SK-N-SH treated with all-trans-retinoic acid at 6 μM for 48 hours (cell line): ENCODE data around the gene TSPAN15.

Experiments
- ATAC-seq: fragments of 200-7000 bp; cut with Tn5 transposase; 3 replicates; pipeline ENCODE4 v1.9.1; 2020; ENCODE audit warnings: mild to moderate bottlenecking, moderate library complexity
- ARNTL ChIP-seq: fragments of 450-650 bp; formaldehyde crosslinking; IDR thresholded peaks from 2 replicates; pipeline ENCODE4 v1.5.0; 2020; ENCODE audit warnings: low read depth, mild to moderate bottlenecking, moderate library complexity, borderline replicate concordance
- CSDC2 ChIP-seq: fragments of 250-450 bp; sonication (Bioruptor Pico); IDR thresholded peaks from 2 replicates; pipeline ENCODE4 v1.5.0; 2020; ENCODE audit warnings: mild to moderate bottlenecking, moderate library complexity
- ESRRG ChIP-seq: fragments of 250-450 bp; sonication (Bioruptor Pico); IDR thresholded peaks from 2 replicates; pipeline ENCODE4 v1.6.1; 2021; ENCODE audit warnings: mild to moderate bottlenecking
- GLIS3 ChIP-seq: fragments of 250-450 bp; sonication (Bioruptor Pico); IDR thresholded peaks from 2 replicates; pipeline ENCODE4 v1.5.0; 2020; ENCODE audit warnings: mild to moderate bottlenecking, moderate library complexity
- ISL1 ChIP-seq: fragments of 250-450 bp; sonication (Bioruptor Pico); IDR thresholded peaks from 2 replicates; pipeline ENCODE4 v2.1.2; 2022; ENCODE audit warnings: mild to moderate bottlenecking, moderate library complexity
- OSR1 ChIP-seq: fragments of 250-450 bp; sonication (Bioruptor Pico); IDR thresholded peaks from 2 replicates; pipeline ENCODE4 v1.8.0; 2022; ENCODE audit warnings: moderate library complexity, mild to moderate bottlenecking, inconsistent platforms
- PPARA ChIP-seq: fragments of 250-450 bp; sonication (Bioruptor Pico); IDR thresholded peaks from 2 replicates; pipeline ENCODE4 v1.5.0; 2020; ENCODE audit warnings: mild to moderate bottlenecking, borderline replicate concordance
- RARB ChIP-seq: fragments of 250-450 bp; sonication (Bioruptor Pico); IDR thresholded peaks from 2 replicates; pipeline ENCODE4 v1.8.0; 2021; ENCODE audit warnings: mild to moderate bottlenecking, moderate library complexity
- SNAI2 ChIP-seq: fragments of 250-450 bp; sonication (Bioruptor Pico); IDR thresholded peaks from 2 replicates; pipeline ENCODE4 v1.5.0; 2020; ENCODE audit warnings: mild to moderate bottlenecking, moderate library complexity
- TCF4 ChIP-seq: fragments of 250-450 bp; sonication (Bioruptor Pico); IDR thresholded peaks from 2 replicates; pipeline ENCODE4 v1.8.0; 2021; ENCODE audit warnings: mild to moderate bottlenecking, moderate library complexity, borderline replicate concordance
- ZC3H10 ChIP-seq: fragments of 250-450 bp; sonication (Bioruptor Pico); IDR thresholded peaks from 2 replicates; pipeline ENCODE4 v1.5.1; 2021; ENCODE audit warnings: mild to moderate bottlenecking, moderate library complexity
- ZFP30 ChIP-seq: fragments of 450-650 bp; formaldehyde crosslinking; IDR thresholded peaks from 2 replicates; pipeline ENCODE4 v1.5.0; 2022; ENCODE audit warnings: mild to moderate bottlenecking, moderate library complexity
- ZNF565 ChIP-seq: fragments of 450-650 bp; formaldehyde crosslinking; conservative IDR thresholded peaks from 2 replicates; pipeline ENCODE4 v1.5.0; 2020; ENCODE audit warnings: low read depth, mild to moderate bottlenecking, moderate library complexity
- ZNF8 ChIP-seq: fragments of 450-650 bp; formaldehyde crosslinking; IDR thresholded peaks from 2 replicates; pipeline ENCODE4 v1.5.0; 2020; ENCODE audit warnings: mild to moderate bottlenecking, moderate library complexity
- TF ChIP-seq, protein P1 (sequence below): fragments of 250-450 bp; sonication (Bioruptor Pico); IDR thresholded peaks from 2 replicates; pipeline ENCODE4 v1.8.0; 2021; ENCODE audit warnings: low read depth, mild to moderate bottlenecking, moderate library complexity, borderline replicate concordance
- TF ChIP-seq, protein P2 (sequence below): fragments of 250-450 bp; sonication (Bioruptor Pico); IDR thresholded peaks from 2 replicates; pipeline ENCODE4 v1.8.0; 2020; ENCODE audit warnings: mild to moderate bottlenecking, moderate library complexity, borderline replicate concordance
- TF ChIP-seq, protein P3 (sequence below): fragments of 250-450 bp; sonication (Bioruptor Pico); IDR thresholded peaks from 2 replicates; pipeline ENCODE4 v1.5.1; 2021; ENCODE audit warnings: mild to moderate bottlenecking, moderate library complexity
- TF ChIP-seq, protein P4 (sequence below): fragments of 250-450 bp; sonication (Bioruptor Pico); IDR thresholded peaks from 2 replicates; pipeline ENCODE4 v1.5.0; 2020; ENCODE audit warnings: mild to moderate bottlenecking, moderate library complexity
- TF ChIP-seq, protein P5 (sequence below): fragments of 250-450 bp; sonication (Bioruptor Pico); IDR thresholded peaks from 2 replicates; pipeline ENCODE4 v1.5.1; 2020; ENCODE audit warnings: low read depth, mild to moderate bottlenecking, moderate library complexity

TSPAN15 gene

DNA sequence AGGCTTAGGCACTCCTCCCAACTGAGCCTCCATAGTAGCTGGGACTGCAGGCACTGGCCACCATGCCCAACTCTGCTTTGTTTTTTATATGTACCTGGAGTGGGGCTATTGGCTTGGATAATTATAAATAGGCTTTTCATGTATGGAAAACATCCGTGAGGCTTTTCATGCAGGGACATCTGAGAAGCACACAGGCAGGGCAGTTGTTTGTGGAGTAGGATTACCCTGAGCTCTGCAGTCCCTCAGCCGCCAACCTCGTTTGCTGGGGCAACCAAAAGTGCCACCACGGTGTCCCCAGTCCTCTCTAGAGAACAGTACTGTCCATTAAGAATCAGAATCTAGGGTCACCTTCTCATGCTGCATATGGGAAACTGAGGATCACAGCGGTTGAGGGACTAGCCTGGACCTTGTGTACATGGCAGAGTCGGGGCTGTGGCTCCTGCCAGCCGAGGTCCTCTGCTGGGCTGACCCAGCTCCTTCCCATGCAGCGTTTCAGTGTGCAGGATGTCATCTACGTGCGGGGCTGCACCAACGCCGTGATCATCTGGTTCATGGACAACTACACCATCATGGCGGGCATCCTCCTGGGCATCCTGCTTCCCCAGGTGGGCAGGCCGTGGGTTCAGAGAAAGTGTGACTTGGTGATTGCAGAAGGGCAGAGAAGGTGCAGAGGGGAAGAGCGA lies 54.5 kb downstream of the TSPAN15 start:
- ATAC-seq: no peak
- TF ChIP-seq, protein P1, sequence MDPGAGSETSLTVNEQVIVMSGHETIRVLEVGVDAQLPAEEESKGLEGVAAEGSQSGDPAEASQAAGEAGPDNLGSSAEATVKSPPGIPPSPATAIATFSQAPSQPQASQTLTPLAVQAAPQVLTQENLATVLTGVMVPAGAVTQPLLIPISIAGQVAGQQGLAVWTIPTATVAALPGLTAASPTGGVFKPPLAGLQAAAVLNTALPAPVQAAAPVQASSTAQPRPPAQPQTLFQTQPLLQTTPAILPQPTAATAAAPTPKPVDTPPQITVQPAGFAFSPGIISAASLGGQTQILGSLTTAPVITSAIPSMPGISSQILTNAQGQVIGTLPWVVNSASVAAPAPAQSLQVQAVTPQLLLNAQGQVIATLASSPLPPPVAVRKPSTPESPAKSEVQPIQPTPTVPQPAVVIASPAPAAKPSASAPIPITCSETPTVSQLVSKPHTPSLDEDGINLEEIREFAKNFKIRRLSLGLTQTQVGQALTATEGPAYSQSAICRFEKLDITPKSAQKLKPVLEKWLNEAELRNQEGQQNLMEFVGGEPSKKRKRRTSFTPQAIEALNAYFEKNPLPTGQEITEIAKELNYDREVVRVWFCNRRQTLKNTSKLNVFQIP (CRISPR knock-in tag): no peak
- TF ChIP-seq SNAI2: no peak
- TF ChIP-seq CSDC2: no peak
- TF ChIP-seq ARNTL (CRISPR knock-in tag): no peak
- TF ChIP-seq ZC3H10 (CRISPR knock-in tag): no peak
- no peak for TF ChIP-seq ZFP30 (CRISPR knock-in tag)
- no peak for TF ChIP-seq TCF4 (CRISPR knock-in tag)
- TF ChIP-seq ESRRG (CRISPR knock-in tag): no peak
- no peak for TF ChIP-seq ZNF565 (CRISPR knock-in tag)
- TF ChIP-seq, protein P2, sequence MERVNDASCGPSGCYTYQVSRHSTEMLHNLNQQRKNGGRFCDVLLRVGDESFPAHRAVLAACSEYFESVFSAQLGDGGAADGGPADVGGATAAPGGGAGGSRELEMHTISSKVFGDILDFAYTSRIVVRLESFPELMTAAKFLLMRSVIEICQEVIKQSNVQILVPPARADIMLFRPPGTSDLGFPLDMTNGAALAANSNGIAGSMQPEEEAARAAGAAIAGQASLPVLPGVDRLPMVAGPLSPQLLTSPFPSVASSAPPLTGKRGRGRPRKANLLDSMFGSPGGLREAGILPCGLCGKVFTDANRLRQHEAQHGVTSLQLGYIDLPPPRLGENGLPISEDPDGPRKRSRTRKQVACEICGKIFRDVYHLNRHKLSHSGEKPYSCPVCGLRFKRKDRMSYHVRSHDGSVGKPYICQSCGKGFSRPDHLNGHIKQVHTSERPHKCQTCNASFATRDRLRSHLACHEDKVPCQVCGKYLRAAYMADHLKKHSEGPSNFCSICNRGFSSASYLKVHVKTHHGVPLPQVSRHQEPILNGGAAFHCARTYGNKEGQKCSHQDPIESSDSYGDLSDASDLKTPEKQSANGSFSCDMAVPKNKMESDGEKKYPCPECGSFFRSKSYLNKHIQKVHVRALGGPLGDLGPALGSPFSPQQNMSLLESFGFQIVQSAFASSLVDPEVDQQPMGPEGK: no peak
- TF ChIP-seq GLIS3 (CRISPR knock-in tag): no peak
- no peak for TF ChIP-seq OSR1 (CRISPR knock-in tag)
- no peak for TF ChIP-seq RARB (CRISPR knock-in tag)

DNA sequence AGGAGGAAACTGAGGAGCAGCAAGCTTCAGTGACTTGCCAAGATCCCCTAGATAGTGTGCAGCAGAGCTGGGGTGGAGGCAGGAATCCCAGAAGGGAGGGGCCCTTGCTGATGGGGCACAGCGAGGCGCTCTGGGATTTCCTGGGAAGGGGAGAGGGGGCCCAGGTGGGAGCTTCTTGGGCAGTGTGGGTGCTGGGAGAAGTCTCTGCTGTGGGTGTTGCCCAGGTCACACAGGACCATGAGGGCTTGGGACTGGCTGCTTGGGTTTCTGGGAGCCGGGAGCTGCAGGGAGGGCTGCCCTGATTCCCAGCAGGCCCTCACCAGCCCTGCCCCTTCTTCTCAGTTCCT lies 55.2 kb downstream of the TSPAN15 start:
- ATAC-seq: no peak
- TF ChIP-seq, protein P1 (CRISPR knock-in tag): no peak
- TF ChIP-seq ISL1: no peak
- TF ChIP-seq, protein P3, sequence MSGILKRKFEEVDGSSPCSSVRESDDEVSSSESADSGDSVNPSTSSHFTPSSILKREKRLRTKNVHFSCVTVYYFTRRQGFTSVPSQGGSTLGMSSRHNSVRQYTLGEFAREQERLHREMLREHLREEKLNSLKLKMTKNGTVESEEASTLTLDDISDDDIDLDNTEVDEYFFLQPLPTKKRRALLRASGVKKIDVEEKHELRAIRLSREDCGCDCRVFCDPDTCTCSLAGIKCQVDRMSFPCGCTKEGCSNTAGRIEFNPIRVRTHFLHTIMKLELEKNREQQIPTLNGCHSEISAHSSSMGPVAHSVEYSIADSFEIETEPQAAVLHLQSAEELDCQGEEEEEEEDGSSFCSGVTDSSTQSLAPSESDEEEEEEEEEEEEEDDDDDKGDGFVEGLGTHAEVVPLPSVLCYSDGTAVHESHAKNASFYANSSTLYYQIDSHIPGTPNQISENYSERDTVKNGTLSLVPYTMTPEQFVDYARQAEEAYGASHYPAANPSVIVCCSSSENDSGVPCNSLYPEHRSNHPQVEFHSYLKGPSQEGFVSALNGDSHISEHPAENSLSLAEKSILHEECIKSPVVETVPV (CRISPR knock-in tag): no peak
- TF ChIP-seq CSDC2: no peak
- TF ChIP-seq, protein P4, sequence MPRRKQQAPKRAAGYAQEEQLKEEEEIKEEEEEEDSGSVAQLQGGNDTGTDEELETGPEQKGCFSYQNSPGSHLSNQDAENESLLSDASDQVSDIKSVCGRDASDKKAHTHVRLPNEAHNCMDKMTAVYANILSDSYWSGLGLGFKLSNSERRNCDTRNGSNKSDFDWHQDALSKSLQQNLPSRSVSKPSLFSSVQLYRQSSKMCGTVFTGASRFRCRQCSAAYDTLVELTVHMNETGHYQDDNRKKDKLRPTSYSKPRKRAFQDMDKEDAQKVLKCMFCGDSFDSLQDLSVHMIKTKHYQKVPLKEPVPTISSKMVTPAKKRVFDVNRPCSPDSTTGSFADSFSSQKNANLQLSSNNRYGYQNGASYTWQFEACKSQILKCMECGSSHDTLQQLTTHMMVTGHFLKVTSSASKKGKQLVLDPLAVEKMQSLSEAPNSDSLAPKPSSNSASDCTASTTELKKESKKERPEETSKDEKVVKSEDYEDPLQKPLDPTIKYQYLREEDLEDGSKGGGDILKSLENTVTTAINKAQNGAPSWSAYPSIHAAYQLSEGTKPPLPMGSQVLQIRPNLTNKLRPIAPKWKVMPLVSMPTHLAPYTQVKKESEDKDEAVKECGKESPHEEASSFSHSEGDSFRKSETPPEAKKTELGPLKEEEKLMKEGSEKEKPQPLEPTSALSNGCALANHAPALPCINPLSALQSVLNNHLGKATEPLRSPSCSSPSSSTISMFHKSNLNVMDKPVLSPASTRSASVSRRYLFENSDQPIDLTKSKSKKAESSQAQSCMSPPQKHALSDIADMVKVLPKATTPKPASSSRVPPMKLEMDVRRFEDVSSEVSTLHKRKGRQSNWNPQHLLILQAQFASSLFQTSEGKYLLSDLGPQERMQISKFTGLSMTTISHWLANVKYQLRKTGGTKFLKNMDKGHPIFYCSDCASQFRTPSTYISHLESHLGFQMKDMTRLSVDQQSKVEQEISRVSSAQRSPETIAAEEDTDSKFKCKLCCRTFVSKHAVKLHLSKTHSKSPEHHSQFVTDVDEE (CRISPR knock-in tag): no peak
- no peak for TF ChIP-seq GLIS3 (CRISPR knock-in tag)
- TF ChIP-seq, protein P2: no peak
- no peak for TF ChIP-seq ZC3H10 (CRISPR knock-in tag)
- no peak for TF ChIP-seq PPARA
- no peak for TF ChIP-seq ZFP30 (CRISPR knock-in tag)
- TF ChIP-seq TCF4 (CRISPR knock-in tag): no peak
- no peak for TF ChIP-seq RARB (CRISPR knock-in tag)
- no peak for TF ChIP-seq ESRRG (CRISPR knock-in tag)
- TF ChIP-seq, protein P5, sequence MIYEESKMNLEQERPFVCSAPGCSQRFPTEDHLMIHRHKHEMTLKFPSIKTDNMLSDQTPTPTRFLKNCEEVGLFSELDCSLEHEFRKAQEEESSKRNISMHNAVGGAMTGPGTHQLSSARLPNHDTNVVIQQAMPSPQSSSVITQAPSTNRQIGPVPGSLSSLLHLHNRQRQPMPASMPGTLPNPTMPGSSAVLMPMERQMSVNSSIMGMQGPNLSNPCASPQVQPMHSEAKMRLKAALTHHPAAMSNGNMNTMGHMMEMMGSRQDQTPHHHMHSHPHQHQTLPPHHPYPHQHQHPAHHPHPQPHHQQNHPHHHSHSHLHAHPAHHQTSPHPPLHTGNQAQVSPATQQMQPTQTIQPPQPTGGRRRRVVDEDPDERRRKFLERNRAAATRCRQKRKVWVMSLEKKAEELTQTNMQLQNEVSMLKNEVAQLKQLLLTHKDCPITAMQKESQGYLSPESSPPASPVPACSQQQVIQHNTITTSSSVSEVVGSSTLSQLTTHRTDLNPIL (CRISPR knock-in tag): no peak
- TF ChIP-seq ZNF8 (CRISPR knock-in tag): no peak
- TF ChIP-seq OSR1 (CRISPR knock-in tag): no peak
